ENCODE results near the gene SRRM3. TPM values are rescaled to one million over a fixed set of nuclear protein-coding genes. Genes with fewer than 3 reads are reported as not detected.
"Not testable (repeated sequence)": the region's sequence is repeated elsewhere in the genome, so short reads cannot be mapped to it uniquely, and the experiment has no call there.

SRRM3 gene
- polyA plus RNA-seq, 3 donors from 2014 or later, result not detected

DNA sequence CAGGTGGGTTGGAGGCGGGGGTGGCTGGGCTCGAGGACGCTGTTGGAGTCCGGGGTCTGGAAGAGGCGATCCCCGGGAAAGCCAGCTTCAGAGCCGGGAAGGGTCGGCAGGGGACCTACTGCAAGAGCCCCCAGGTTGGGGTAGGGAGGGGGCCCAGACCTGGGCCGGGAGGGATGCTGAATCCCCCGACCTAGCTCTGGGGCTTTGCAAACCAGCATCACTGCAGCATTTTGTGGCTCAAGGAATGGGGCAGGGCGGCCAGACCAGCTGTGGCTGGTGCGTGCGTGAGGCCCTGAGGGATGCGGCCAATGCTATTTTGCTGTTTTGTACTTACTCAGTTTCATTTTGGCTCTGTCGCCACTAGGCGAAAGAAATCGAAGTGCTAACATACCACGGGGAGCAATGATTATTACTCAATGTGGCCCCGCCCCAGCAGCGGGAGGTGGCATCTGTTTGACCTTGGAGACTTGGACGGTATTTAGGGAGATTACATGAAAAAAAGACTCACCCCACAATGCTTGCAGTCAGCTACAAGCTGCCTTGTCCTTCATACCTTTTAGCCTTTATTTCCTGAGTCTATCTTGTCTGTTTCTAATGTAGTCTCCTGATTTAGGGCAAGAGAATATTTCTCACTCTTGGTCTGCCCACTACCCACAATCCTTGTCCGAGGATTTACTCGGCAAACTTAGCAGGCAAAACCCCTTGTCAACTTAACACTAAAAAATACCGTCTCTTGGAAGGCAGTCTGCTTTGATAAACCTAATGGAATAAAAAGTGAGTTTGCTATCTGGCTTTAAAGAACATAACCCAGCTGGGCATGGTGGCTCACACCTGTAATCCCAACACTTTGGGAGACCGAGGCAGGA, 117.0 kb downstream of the SRRM3 start:
- Mint-ChIP-seq H3K27me3 (ENCODE audit: low read depth in 3 of 3) (peaks cover 0 to 2% (median 0%) of the 10 kb centered on the region in 3 donors), H3K4me1 (peaks cover 27 to 29% of the 10 kb centered on the region in 2 donors), H3K36me3 (no peaks in the 10 kb centered on the region), H3K4me3 (peak overlapping the region; percentile 92 to 99 (median 93)), H3K27ac (peak overlapping the region; percentile 89 to 99 (median 98)), H3K9me3 (no peaks in the 10 kb centered on the region)
- peak; percentile 64 to 70 (median 66) for DNase-seq

- H3K36me3 Mint-ChIP-seq, result peaks cover 12 to 19% (median 13%) of the 10 kb centered on the region in 3 donors
- no peak for DNase-seq
- H3K4me3 Mint-ChIP-seq, result no peak overlapping the region
- no peaks in the 10 kb centered on the region for H3K9me3 Mint-ChIP-seq
- peaks cover 11 to 33% of the 10 kb centered on the region in 2 donors for H3K4me1 Mint-ChIP-seq
- no peak overlapping the region for H3K27ac Mint-ChIP-seq
- H3K27me3 Mint-ChIP-seq (ENCODE audit: low read depth in 3 of 3), result peaks cover 0 to 2% (median 0%) of the 10 kb centered on the region in 3 donors
Observed at GRCh38 chr7:76325092-76325491, 123.4 kb downstream of the SRRM3 start.

DNA sequence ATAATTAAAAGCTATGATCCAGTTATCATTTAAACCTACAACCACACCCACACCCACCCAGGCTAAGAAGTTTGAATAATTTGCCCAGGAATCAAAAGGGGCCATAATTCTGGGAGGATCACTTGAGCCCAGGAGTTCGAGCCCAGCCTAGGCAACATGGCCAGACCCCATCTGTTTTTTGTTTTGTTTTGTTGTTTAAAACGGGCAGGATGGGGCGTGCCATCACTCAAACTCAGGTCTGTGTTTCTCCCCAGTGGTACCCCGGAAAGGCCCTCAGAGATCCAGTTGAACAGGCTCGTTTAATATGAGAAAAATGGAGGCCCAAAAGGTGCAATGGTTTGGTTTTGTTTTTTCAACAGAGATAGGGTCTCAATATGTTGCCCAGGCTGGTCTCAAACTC, 124.1 kb downstream of the SRRM3 start:
- H3K27ac Mint-ChIP-seq, result no peak overlapping the region
- H3K4me1 Mint-ChIP-seq, result peaks cover 13 to 40% of the 10 kb centered on the region in 2 donors
- no peaks in the 10 kb centered on the region for H3K9me3 Mint-ChIP-seq
- DNase-seq, result no peak
- no peak overlapping the region for H3K4me3 Mint-ChIP-seq
- H3K27me3 Mint-ChIP-seq (ENCODE audit: low read depth in 3 of 3), result no peaks in the 10 kb centered on the region
- H3K36me3 Mint-ChIP-seq, result peaks cover 12 to 19% (median 13%) of the 10 kb centered on the region in 3 donors

- Mint-ChIP-seq H3K36me3 (peaks cover 12 to 19% (median 13%) of the 10 kb centered on the region in 3 donors), H3K4me1 (peaks cover 13 to 40% of the 10 kb centered on the region in 2 donors), H3K27ac (peak overlapping the region in 1 of 6 donors; percentile 3), H3K9me3 (no peaks in the 10 kb centered on the region), H3K27me3 (ENCODE audit: low read depth in 3 of 3) (no peaks in the 10 kb centered on the region), H3K4me3 (no peak overlapping the region)
- DNase-seq, result no peak
Observed at GRCh38 chr7:76326646-76327233, 125.0 kb downstream of the SRRM3 start.

GRCh38 chr7:76327610-76328009, 125.9 kb downstream of the SRRM3 start:
- Mint-ChIP-seq H3K4me1 (peaks cover 13 to 49% of the 10 kb centered on the region in 2 donors), H3K9me3 (no peaks in the 10 kb centered on the region), H3K4me3 (no peak overlapping the region), H3K36me3 (peaks cover 12 to 19% (median 13%) of the 10 kb centered on the region in 3 donors), H3K27ac (peak overlapping the region in 2 of 6 donors; percentile 28 to 55), H3K27me3 (ENCODE audit: low read depth in 3 of 3) (no peaks in the 10 kb centered on the region)
- no peak for DNase-seq

- Mint-ChIP-seq H3K4me3 (no peak overlapping the region), H3K9me3 (no peaks in the 10 kb centered on the region), H3K27me3 (ENCODE audit: low read depth in 3 of 3) (no peaks in the 10 kb centered on the region), H3K27ac (no peak overlapping the region), H3K4me1 (peaks cover 16 to 53% of the 10 kb centered on the region in 2 donors), H3K36me3 (peaks cover 12 to 19% (median 13%) of the 10 kb centered on the region in 3 donors)
- no peak for DNase-seq
Observed at GRCh38 chr7:76328389-76328788, 126.7 kb downstream of the SRRM3 start.

- Mint-ChIP-seq H3K27me3 (ENCODE audit: low read depth in 3 of 3) (no peaks in the 10 kb centered on the region), H3K4me3 (no peak overlapping the region), H3K4me1 (peaks cover 19 to 58% of the 10 kb centered on the region in 2 donors), H3K9me3 (no peaks in the 10 kb centered on the region), H3K36me3 (peaks cover 12 to 19% (median 13%) of the 10 kb centered on the region in 3 donors), H3K27ac (no peak overlapping the region)
- DNase-seq, result no peak
Observed at GRCh38 chr7:76329479-76329878, 127.8 kb downstream of the SRRM3 start.

DNA sequence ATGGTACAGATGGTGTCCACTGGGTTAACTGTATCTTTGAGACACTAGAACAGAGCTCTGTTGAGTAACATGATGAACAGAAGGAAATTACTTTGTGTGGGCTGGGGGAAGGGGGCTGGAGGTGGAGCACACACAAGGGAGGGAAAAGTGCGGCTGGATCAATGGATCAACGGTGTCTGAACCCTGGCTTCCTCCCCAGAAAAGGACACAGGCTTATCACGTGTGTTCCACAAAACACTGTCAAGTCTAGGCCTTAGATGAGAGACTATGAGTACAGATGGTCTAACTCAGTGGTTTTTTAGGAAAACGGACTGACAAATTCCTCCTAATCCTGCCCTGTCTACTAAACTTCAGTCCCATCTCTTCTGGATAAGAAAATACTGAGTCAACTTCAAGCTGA, 128.6 kb downstream of the SRRM3 start:
- Mint-ChIP-seq H3K4me1 (peaks cover 19 to 58% of the 10 kb centered on the region in 2 donors), H3K36me3 (peaks cover 12 to 19% (median 13%) of the 10 kb centered on the region in 3 donors), H3K27ac (peak overlapping the region in 2 of 6 donors; percentile 3 to 54), H3K27me3 (ENCODE audit: low read depth in 3 of 3) (no peaks in the 10 kb centered on the region), H3K4me3 (no peak overlapping the region), H3K9me3 (no peaks in the 10 kb centered on the region)
- no peak for DNase-seq

DNA sequence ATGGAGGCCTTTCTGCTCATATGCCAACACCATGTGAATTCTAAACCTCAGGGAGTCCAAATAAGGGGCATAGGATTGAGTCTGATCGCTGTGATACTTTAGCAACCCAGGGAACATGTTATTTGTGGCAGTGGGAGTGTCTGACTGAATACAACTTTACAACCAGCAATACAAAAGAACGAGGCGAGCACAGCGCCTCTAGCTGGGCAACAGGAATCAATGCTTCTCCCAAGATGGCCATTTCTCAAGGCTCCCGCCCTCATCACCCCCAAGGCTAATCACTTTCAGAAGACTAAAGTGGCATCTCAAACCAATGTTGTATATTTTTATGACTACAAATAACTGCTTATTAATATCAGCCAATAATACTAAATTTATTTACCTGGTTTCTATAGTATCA, 129.0 kb downstream of the SRRM3 start:
- Mint-ChIP-seq H3K4me3 (no peak overlapping the region), H3K27me3 (ENCODE audit: low read depth in 3 of 3) (no peaks in the 10 kb centered on the region), H3K9me3 (no peaks in the 10 kb centered on the region), H3K27ac (peak overlapping the region in 2 of 6 donors; percentile 3 to 21), H3K4me1 (peaks cover 19 to 59% of the 10 kb centered on the region in 2 donors), H3K36me3 (peaks cover 12 to 19% (median 13%) of the 10 kb centered on the region in 3 donors)
- no peak for DNase-seq

DNA sequence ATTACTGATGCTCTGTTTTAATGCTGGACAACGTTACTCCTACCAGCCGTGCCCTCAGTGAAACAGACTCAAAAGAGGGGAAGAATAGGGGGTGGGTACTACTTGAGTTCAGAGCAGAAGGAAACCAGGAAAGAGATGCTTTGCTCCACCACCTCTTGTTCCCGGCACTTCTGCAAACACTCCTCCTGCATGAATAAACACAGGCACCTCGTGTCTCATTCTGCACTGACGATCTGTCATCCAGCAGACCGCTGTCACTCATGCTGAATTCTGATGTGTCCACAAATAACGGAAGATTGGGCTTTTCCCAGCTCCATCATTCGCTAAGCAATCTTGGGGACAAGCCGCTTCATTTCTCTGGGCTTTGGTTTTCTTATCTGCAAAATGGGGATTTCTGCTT, 130.4 kb downstream of the SRRM3 start:
- no peaks in the 10 kb centered on the region for H3K27me3 Mint-ChIP-seq (ENCODE audit: low read depth in 3 of 3)
- peak overlapping the region in 2 of 6 donors; percentile 17 to 28 for H3K27ac Mint-ChIP-seq
- DNase-seq, result no peak
- H3K4me3 Mint-ChIP-seq, result no peak overlapping the region
- peaks cover 23 to 63% of the 10 kb centered on the region in 2 donors for H3K4me1 Mint-ChIP-seq
- H3K9me3 Mint-ChIP-seq, result no peaks in the 10 kb centered on the region
- peaks cover 12 to 14% (median 13%) of the 10 kb centered on the region in 3 donors for H3K36me3 Mint-ChIP-seq

GRCh38 chr7:76333511-76334101, 131.9 kb downstream of the SRRM3 start:
- Mint-ChIP-seq H3K4me3 (no peak overlapping the region), H3K27me3 (ENCODE audit: low read depth in 3 of 3) (no peaks in the 10 kb centered on the region), H3K9me3 (no peaks in the 10 kb centered on the region), H3K4me1 (peaks cover 18 to 59% of the 10 kb centered on the region in 2 donors), H3K36me3 (peaks cover 12 to 13% (median 12%) of the 10 kb centered on the region in 3 donors), H3K27ac (peak overlapping the region in 2 of 6 donors; percentile 26 to 35)
- no peak for DNase-seq

- DNase-seq, result no peak
- Mint-ChIP-seq H3K27ac (no peak overlapping the region), H3K36me3 (peaks cover 6% of the 10 kb centered on the region in 3 donors), H3K9me3 (no peaks in the 10 kb centered on the region), H3K27me3 (ENCODE audit: low read depth in 3 of 3) (no peaks in the 10 kb centered on the region), H3K4me3 (no peak overlapping the region), H3K4me1 (peaks cover 15 to 52% of the 10 kb centered on the region in 2 donors)
Observed at GRCh38 chr7:76334320-76334967, 132.7 kb downstream of the SRRM3 start.

GRCh38 chr7:76335417-76335816, 133.7 kb downstream of the SRRM3 start:
- H3K36me3 Mint-ChIP-seq; H3K4me3 Mint-ChIP-seq; H3K27me3 Mint-ChIP-seq (ENCODE audit: low read depth in 3 of 3); H3K9me3 Mint-ChIP-seq; DNase-seq: not testable (repeated sequence)
- Mint-ChIP-seq H3K27ac (peak overlapping the region in 1 of 6 donors; percentile 39), H3K4me1 (peaks cover 13 to 51% of the 10 kb centered on the region in 2 donors)

All from immature natural killer cell (primary cell).